Measurements from ENCODE around the gene CRBN. TPM values are rescaled to one million over a fixed set of nuclear protein-coding genes. Genes with fewer than 3 reads are reported as not detected.

CRBN gene
- total and polyA plus RNA-seq, 9 of the 15 experiments (the other 6 are each of a cell fraction or from before 2014, with no cell fraction given): 40.8 to 331 (median 57.4) TPM

- TF ChIP-seq ZBTB11 (CRISPR knock-in tag; IDR thresholded peaks at IDR 0.05): no peak
- peak; percentile 94 for TF ChIP-seq JUND (IDR thresholded peaks at IDR 0.05; ENCODE audit: borderline replicate concordance, low read depth, low read length)
- TF ChIP-seq JUND (tag; IDR thresholded peaks at IDR 0.05; ENCODE audit: borderline replicate concordance, low read depth, low read length): peak; percentile 92
- peak; percentile 73 for TF ChIP-seq DPF2 (IDR thresholded peaks at IDR 0.05)
- no peak for TF ChIP-seq ASH1L (IDR thresholded peaks at IDR 0.05; ENCODE audit: borderline replicate concordance, low read depth, partially characterized antibody)
- TF ChIP-seq ARID1B (IDR thresholded peaks at IDR 0.05): peak; percentile 56
- TF ChIP-seq ZNF436 (CRISPR knock-in tag; IDR thresholded peaks at IDR 0.05): no peak
- TF ChIP-seq MLLT1 (IDR thresholded peaks at IDR 0.05): peak in 1 of 2 experiments; percentile 40; a peak in 1 of 4 replicates
- 0 out of 4 replicates have a peak, but pooled peaks of 1 of the 2 experiments have one; percentile 22 for TF ChIP-seq HDAC1 (IDR thresholded peaks at IDR 0.05)
- TF ChIP-seq PHB (CRISPR knock-in tag; IDR thresholded peaks at IDR 0.05): no peak
- TF ChIP-seq ATF1 (CRISPR knock-in tag; IDR thresholded peaks at IDR 0.05): no peak
- no peak for TF ChIP-seq ATF1 (tag; IDR thresholded peaks at IDR 0.05)
- no peak for TF ChIP-seq CBFB (CRISPR knock-in tag; IDR thresholded peaks at IDR 0.05)
- TF ChIP-seq NFXL1 (CRISPR knock-in tag; IDR thresholded peaks at IDR 0.05): no peak
- TF ChIP-seq FOXP4 (CRISPR knock-in tag; IDR thresholded peaks at IDR 0.05; ENCODE audit: borderline replicate concordance): no peak
- 0 out of 4 replicates have a peak, but pooled peaks of 1 of the 2 experiments have one; percentile 15 for TF ChIP-seq SRF (CRISPR knock-in tag; IDR thresholded peaks at IDR 0.05)
- TF ChIP-seq ZNF398 (CRISPR knock-in tag; IDR thresholded peaks at IDR 0.05): no peak
Observed at GRCh38 chr3:3177861-3178497, 1.5 kb downstream of the CRBN start (continued).

Data from K562 (cell line).